NOMO-1 treated with dmso at 0.1 percent for 144 hours (cell line): ENCODE measurements around the gene SUN2.

Experiments
- DNase-seq: peaks from one replicate; lab custom pipeline; 2025; ENCODE audit not compliant: unreplicated experiment; lab: John Stamatoyannopoulos, UW

Gene SUN2

GRCh38 chr22:38735465-38736256, 20.1 kb downstream of the SUN2 start:
- no peak for DNase-seq

GRCh38 chr22:38735126-38735464, 20.7 kb downstream of the SUN2 start:
- DNase-seq: no peak

- no peak for DNase-seq
Observed at GRCh38 chr22:38734421-38735100, 21.2 kb downstream of the SUN2 start.

- no peak for DNase-seq
Observed at GRCh38 chr22:38733724-38734381, 21.9 kb downstream of the SUN2 start.

GRCh38 chr22:38733329-38733723, 22.5 kb downstream of the SUN2 start:
- no peak for DNase-seq

GRCh38 chr22:38732251-38732815, 23.5 kb downstream of the SUN2 start:
- DNase-seq: no peak

- no peak for DNase-seq
Observed at GRCh38 chr22:38731703-38732161, 24.1 kb downstream of the SUN2 start.

GRCh38 chr22:38730411-38730871, 25.4 kb downstream of the SUN2 start:
- no peak for DNase-seq

GRCh38 chr22:38729946-38730345, 25.9 kb downstream of the SUN2 start:
- DNase-seq: no peak

GRCh38 chr22:38728871-38729796, 26.7 kb downstream of the SUN2 start:
- no peak for DNase-seq

GRCh38 chr22:38727530-38728451, 28.0 kb downstream of the SUN2 start:
- no peak for DNase-seq

GRCh38 chr22:38727123-38727522, 28.7 kb downstream of the SUN2 start:
- DNase-seq: no peak

- DNase-seq: no peak
Observed at GRCh38 chr22:38725900-38726655, 29.7 kb downstream of the SUN2 start.

- no peak for DNase-seq
Observed at GRCh38 chr22:38724926-38725571, 30.7 kb downstream of the SUN2 start.

- no peak for DNase-seq
Observed at GRCh38 chr22:38724176-38724575, 31.6 kb downstream of the SUN2 start.

GRCh38 chr22:38721551-38721950, 34.2 kb downstream of the SUN2 start:
- no peak for DNase-seq

GRCh38 chr22:38720350-38720749, 35.4 kb downstream of the SUN2 start:
- DNase-seq: no peak

GRCh38 chr22:38719196-38719595, 36.6 kb downstream of the SUN2 start:
- DNase-seq: no peak
